ENCODE results near the gene KLK8.

KLK8 gene

GRCh38 chr19:51007488-51007887, 6.1 kb upstream of the KLK8 start:
- H2BK120ac ChIP-seq (ENCODE audit: insufficient read depth, low read length, poor library complexity) = no peak overlapping the region
- H3K18ac ChIP-seq (ENCODE audit: low read length) = no peak overlapping the region
- no peak overlapping the region for H3K4ac ChIP-seq (ENCODE audit: low read depth, low read length)
- no peaks in the 10 kb centered on the region for H3K79me2 ChIP-seq (ENCODE audit: control insufficient read depth, insufficient read depth, low read length, poor library complexity)
- H3K4me1 ChIP-seq (ENCODE audit: control insufficient read depth in 1 of 2, insufficient read depth in 2 of 2, low read length in 2 of 2) = peaks cover under 1 to 6% of the 10 kb centered on the region in 2 experiments
- no peak for DNase-seq
- H3K27ac ChIP-seq (ENCODE audit: low read depth, low read length) = no peak overlapping the region
- H3K36me3 ChIP-seq (ENCODE audit: control insufficient read depth in 1 of 2, insufficient read depth in 2 of 2, low read length in 2 of 2) = no peaks in the 10 kb centered on the region
- no peak overlapping the region for H2AK5ac ChIP-seq (ENCODE audit: low read length)
- H3K9me3 ChIP-seq (ENCODE audit: insufficient read depth, low read depth, low read length) = peaks cover 3% of the 10 kb centered on the region
- no peak overlapping the region for H3K4me2 ChIP-seq (ENCODE audit: low read length)
- H3K27me3 ChIP-seq (ENCODE audit: insufficient read depth, low read length) = no peaks in the 10 kb centered on the region
- no peak overlapping the region for H3K9ac ChIP-seq (ENCODE audit: low read length)
- H4K12ac ChIP-seq (ENCODE audit: low read depth, low read length) = no peak overlapping the region
- no peak overlapping the region for H2BK12ac ChIP-seq (ENCODE audit: low read length)
- no peak overlapping the region for H4K91ac ChIP-seq (ENCODE audit: low read depth, low read length)
- H2AFZ ChIP-seq (ENCODE audit: insufficient read depth, low read length, poor library complexity) = no peak overlapping the region
- no CpG with 5 or more reads among the region's 3 CpGs for WGBS (ENCODE audit: extremely low coverage, insufficient coverage, insufficient read length)
- no peak overlapping the region for H3K14ac ChIP-seq (ENCODE audit: low read length)
- no peaks in the 10 kb centered on the region for H3K79me1 ChIP-seq (ENCODE audit: low read length)
- H4K8ac ChIP-seq (ENCODE audit: low read depth, low read length) = no peak overlapping the region
- H3K4me3 ChIP-seq (ENCODE audit: low read depth, low read length) = no peak overlapping the region
- no peak overlapping the region for H2BK5ac ChIP-seq (ENCODE audit: low read depth, low read length, poor library complexity)
- no peak overlapping the region for H3K23ac ChIP-seq (ENCODE audit: low read length)

DNA sequence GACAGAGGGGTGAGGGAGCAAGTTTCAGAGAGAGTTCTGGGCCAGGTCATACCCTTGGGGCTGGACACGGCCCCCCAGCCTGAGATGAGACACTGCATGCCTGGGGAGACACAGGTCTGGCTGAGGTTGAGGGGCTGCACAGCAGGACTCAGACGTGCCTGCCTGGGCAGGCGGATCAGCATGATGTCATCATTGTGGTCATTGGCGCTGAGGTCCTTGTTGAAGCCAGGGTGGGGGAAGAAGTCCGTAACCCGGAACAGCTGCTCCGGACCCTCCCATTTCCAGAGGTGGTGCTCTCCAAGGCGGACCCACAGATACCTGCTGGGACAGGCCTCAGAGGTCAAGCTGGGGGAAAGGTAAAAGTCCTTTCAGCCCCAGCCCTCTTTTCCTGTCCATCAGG, 5.0 kb upstream of the KLK8 start:
- no peak overlapping the region for H2BK120ac ChIP-seq (ENCODE audit: insufficient read depth, low read length, poor library complexity)
- peaks cover 7 to 12% of the 10 kb centered on the region in 2 experiments for H3K4me1 ChIP-seq (ENCODE audit: control insufficient read depth in 1 of 2, insufficient read depth in 2 of 2, low read length in 2 of 2)
- no peak overlapping the region for H2AK5ac ChIP-seq (ENCODE audit: low read length)
- H3K27ac ChIP-seq (ENCODE audit: low read depth, low read length) = no peak overlapping the region
- no peak overlapping the region for H2BK12ac ChIP-seq (ENCODE audit: low read length)
- peaks cover 3% of the 10 kb centered on the region for H3K9me3 ChIP-seq (ENCODE audit: insufficient read depth, low read depth, low read length)
- no peak overlapping the region for H3K23ac ChIP-seq (ENCODE audit: low read length)
- WGBS (ENCODE audit: extremely low coverage, insufficient coverage, insufficient read length) = no CpG with 5 or more reads among the region's 8 CpGs
- H3K18ac ChIP-seq (ENCODE audit: low read length) = no peak overlapping the region
- H3K27me3 ChIP-seq (ENCODE audit: insufficient read depth, low read length) = no peaks in the 10 kb centered on the region
- H3K4ac ChIP-seq (ENCODE audit: low read depth, low read length) = no peak overlapping the region
- H2AFZ ChIP-seq (ENCODE audit: insufficient read depth, low read length, poor library complexity) = no peak overlapping the region
- no peak overlapping the region for H3K14ac ChIP-seq (ENCODE audit: low read length)
- H3K4me3 ChIP-seq (ENCODE audit: low read depth, low read length) = no peak overlapping the region
- no peaks in the 10 kb centered on the region for H3K79me1 ChIP-seq (ENCODE audit: low read length)
- H3K9ac ChIP-seq (ENCODE audit: low read length) = no peak overlapping the region
- no peaks in the 10 kb centered on the region for H3K79me2 ChIP-seq (ENCODE audit: control insufficient read depth, insufficient read depth, low read length, poor library complexity)
- no peak overlapping the region for H4K8ac ChIP-seq (ENCODE audit: low read depth, low read length)
- no peak overlapping the region for H3K4me2 ChIP-seq (ENCODE audit: low read length)
- H2BK5ac ChIP-seq (ENCODE audit: low read depth, low read length, poor library complexity) = no peak overlapping the region
- no peaks in the 10 kb centered on the region for H3K36me3 ChIP-seq (ENCODE audit: control insufficient read depth in 1 of 2, insufficient read depth in 2 of 2, low read length in 2 of 2)
- DNase-seq = no peak
- H4K12ac ChIP-seq (ENCODE audit: low read depth, low read length) = no peak overlapping the region
- H4K91ac ChIP-seq (ENCODE audit: low read depth, low read length) = no peak overlapping the region

DNA sequence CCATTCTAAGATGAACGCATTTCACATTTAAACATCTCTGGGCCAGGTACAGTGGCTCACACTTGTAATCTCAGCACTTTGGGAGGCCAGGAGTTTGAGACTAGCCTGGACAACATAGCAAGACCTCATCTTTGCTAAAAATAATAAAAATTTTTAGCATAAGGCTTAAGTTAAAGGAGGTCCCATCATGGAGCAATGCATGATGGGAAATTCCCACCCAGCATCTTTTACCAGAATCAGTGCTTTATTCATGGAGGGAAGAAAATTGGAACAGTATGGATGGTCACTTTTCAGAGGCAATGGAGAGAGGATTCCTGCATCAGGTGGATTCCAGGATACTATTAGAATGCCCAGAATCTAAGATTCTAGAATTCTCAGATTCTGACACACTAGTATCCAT, 3.8 kb upstream of the KLK8 start:
- no peaks in the 10 kb centered on the region for H3K79me1 ChIP-seq (ENCODE audit: low read length)
- H3K18ac ChIP-seq (ENCODE audit: low read length) = no peak overlapping the region
- no peak overlapping the region for H3K23ac ChIP-seq (ENCODE audit: low read length)
- H2BK5ac ChIP-seq (ENCODE audit: low read depth, low read length, poor library complexity) = no peak overlapping the region
- H4K91ac ChIP-seq (ENCODE audit: low read depth, low read length) = no peak overlapping the region
- WGBS (ENCODE audit: extremely low coverage, insufficient coverage, insufficient read length) = no CpG with 5 or more reads among the region's 1 CpG
- H2BK120ac ChIP-seq (ENCODE audit: insufficient read depth, low read length, poor library complexity) = no peak overlapping the region
- H3K4me3 ChIP-seq (ENCODE audit: low read depth, low read length) = no peak overlapping the region
- H4K12ac ChIP-seq (ENCODE audit: low read depth, low read length) = no peak overlapping the region
- H3K14ac ChIP-seq (ENCODE audit: low read length) = no peak overlapping the region
- no peak overlapping the region for H3K27ac ChIP-seq (ENCODE audit: low read depth, low read length)
- no peak overlapping the region for H4K8ac ChIP-seq (ENCODE audit: low read depth, low read length)
- H3K4me2 ChIP-seq (ENCODE audit: low read length) = no peak overlapping the region
- H2AK5ac ChIP-seq (ENCODE audit: low read length) = no peak overlapping the region
- H2BK12ac ChIP-seq (ENCODE audit: low read length) = no peak overlapping the region
- peaks cover 3% of the 10 kb centered on the region for H3K9me3 ChIP-seq (ENCODE audit: insufficient read depth, low read depth, low read length)
- no peak for DNase-seq
- H3K4ac ChIP-seq (ENCODE audit: low read depth, low read length) = no peak overlapping the region
- no peaks in the 10 kb centered on the region for H3K36me3 ChIP-seq (ENCODE audit: control insufficient read depth in 1 of 2, insufficient read depth in 2 of 2, low read length in 2 of 2)
- H3K4me1 ChIP-seq (ENCODE audit: control insufficient read depth in 1 of 2, insufficient read depth in 2 of 2, low read length in 2 of 2) = peaks cover 12 to 13% of the 10 kb centered on the region in 2 experiments
- H3K9ac ChIP-seq (ENCODE audit: low read length) = no peak overlapping the region
- no peaks in the 10 kb centered on the region for H3K27me3 ChIP-seq (ENCODE audit: insufficient read depth, low read length)
- no peaks in the 10 kb centered on the region for H3K79me2 ChIP-seq (ENCODE audit: control insufficient read depth, insufficient read depth, low read length, poor library complexity)
- H2AFZ ChIP-seq (ENCODE audit: insufficient read depth, low read length, poor library complexity) = no peak overlapping the region

- Histone ChIP-seq H3K27me3 (ENCODE audit: insufficient read depth, low read length) (no peaks in the 10 kb centered on the region), H2BK12ac (ENCODE audit: low read length) (no peak overlapping the region), H3K79me1 (ENCODE audit: low read length) (no peaks in the 10 kb centered on the region), H3K4me2 (ENCODE audit: low read length) (no peak overlapping the region), H3K9ac (ENCODE audit: low read length) (no peak overlapping the region), H3K18ac (ENCODE audit: low read length) (no peak overlapping the region), H3K4me1 (ENCODE audit: control insufficient read depth in 1 of 2, insufficient read depth in 2 of 2, low read length in 2 of 2) (peaks cover 12 to 13% of the 10 kb centered on the region in 2 experiments), H3K79me2 (ENCODE audit: control insufficient read depth, insufficient read depth, low read length, poor library complexity) (no peaks in the 10 kb centered on the region), H3K9me3 (ENCODE audit: insufficient read depth, low read depth, low read length) (no peaks in the 10 kb centered on the region), H3K36me3 (ENCODE audit: control insufficient read depth in 1 of 2, insufficient read depth in 2 of 2, low read length in 2 of 2) (no peaks in the 10 kb centered on the region), H3K14ac (ENCODE audit: low read length) (no peak overlapping the region), H4K91ac (ENCODE audit: low read depth, low read length) (no peak overlapping the region), H4K12ac (ENCODE audit: low read depth, low read length) (no peak overlapping the region), H4K8ac (ENCODE audit: low read depth, low read length) (no peak overlapping the region), H3K4ac (ENCODE audit: low read depth, low read length) (no peak overlapping the region), H2BK5ac (ENCODE audit: low read depth, low read length, poor library complexity) (no peak overlapping the region), H3K4me3 (ENCODE audit: low read depth, low read length) (no peak overlapping the region), H2AK5ac (ENCODE audit: low read length) (no peak overlapping the region), H2BK120ac (ENCODE audit: insufficient read depth, low read length, poor library complexity) (no peak overlapping the region), H3K27ac (ENCODE audit: low read depth, low read length) (no peak overlapping the region), H3K23ac (ENCODE audit: low read length) (no peak overlapping the region), H2AFZ (ENCODE audit: insufficient read depth, low read length, poor library complexity) (no peak overlapping the region)
- no peak for DNase-seq
- no CpG with 5 or more reads among the region's 7 CpGs for WGBS (ENCODE audit: extremely low coverage, insufficient coverage, insufficient read length)
Measured at GRCh38 chr19:51003316-51003715, 1.9 kb upstream of the KLK8 start.
